ENCODE results near the gene SPATA18.

- TF ChIP-seq CTCF (IDR thresholded peaks at IDR 0.05; ENCODE audit: low read depth, low read length, missing input control) (no peak), RAD21 (IDR thresholded peaks at IDR 0.05) (no peak), GABPA (IDR thresholded peaks at IDR 0.05 in 1 of 2, conservative IDR thresholded peaks at IDR 0.05 in 1 of 2) (no peak), MAX (IDR thresholded peaks at IDR 0.05) (no peak), REST (IDR thresholded peaks at IDR 0.05) (no peak), JUND (IDR thresholded peaks at IDR 0.05) (no peak), EGR1 (IDR thresholded peaks at IDR 0.05; ENCODE audit: low read depth in 2 of 2) (no peak), ZBTB33 (IDR thresholded peaks at IDR 0.05) (no peak)
Observed at GRCh38 chr4:52135171-52135570, 84.1 kb downstream of the SPATA18 start.
